HG03135 (cell line): Measurements from ENCODE around the gene RTF2.
A peak's percentile ranks its signal among the peaks of the same experiment; 100 is the strongest.

ENCODE experiments used
- ATAC-seq: cut with Tn5 transposase; IDR thresholded peaks from one replicate; pipeline ENCODE4 v1.9.1; 2021; ENCODE audit warnings: mild to moderate bottlenecking, moderate library complexity; ENCODE audit not compliant: unreplicated experiment

The RTF2 gene

DNA sequence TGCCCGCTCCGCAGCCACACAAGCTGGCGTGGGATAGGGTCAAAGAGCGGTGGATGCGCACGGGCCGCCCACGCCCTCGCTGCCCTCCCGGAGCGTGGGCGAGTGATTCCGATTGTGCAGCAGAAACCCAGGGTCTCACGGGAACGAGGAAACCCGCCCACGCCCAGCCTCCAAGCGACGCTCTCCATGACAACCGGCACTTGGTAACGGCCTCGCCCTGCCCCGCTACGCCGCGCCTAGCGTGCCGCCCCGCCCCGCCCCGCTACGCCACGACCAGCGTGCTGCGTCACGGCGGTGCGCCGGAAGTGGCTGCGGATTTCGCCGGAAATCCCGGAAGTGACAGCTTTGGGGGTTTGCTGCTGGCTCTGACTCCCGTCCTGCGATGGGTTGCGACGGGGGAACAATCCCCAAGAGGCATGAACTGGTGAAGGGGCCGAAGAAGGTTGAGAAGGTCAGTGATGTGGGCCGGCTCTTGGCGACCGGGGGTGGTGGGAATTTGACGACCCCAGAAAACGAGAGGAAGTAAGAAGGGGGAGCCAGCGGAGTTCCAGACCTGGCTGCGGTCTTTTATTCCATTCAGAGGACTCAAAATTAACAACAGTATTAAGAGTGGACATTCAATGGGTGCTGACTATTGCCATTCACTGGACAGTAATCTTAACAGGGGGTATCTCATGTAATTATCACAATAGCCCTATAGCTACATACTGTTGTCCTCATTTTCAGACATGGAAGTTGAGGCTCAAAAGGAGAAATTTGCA is at the start of gene RTF2:
RTF2 (plus strand) TSS at position 312 of the 761 bp plus-strand sequence; CDS start at position 383, 71 bp downstream.
- peak; percentile 97 for ATAC-seq

DNA sequence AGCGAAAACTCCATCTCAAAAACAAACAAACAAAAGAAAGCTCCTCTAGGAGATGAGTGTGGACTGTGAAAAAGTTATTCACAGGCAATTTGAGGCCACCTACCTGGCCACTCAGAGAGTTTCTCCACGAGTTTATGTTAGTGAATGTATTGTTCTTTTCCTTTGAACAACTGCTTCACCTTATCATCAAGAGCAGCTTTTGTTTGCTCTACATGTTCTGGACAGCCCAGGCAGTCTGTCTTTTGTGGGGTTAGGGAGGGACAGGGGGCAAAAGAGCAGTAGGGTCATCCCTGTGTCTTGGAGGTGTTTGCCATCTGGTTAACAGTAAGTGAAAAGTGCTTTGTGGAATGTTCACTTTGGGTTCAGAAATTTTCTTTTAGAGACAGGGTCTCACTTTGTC is 48.4 kb upstream of the RTF2 start:
- ATAC-seq = no peak

DNA sequence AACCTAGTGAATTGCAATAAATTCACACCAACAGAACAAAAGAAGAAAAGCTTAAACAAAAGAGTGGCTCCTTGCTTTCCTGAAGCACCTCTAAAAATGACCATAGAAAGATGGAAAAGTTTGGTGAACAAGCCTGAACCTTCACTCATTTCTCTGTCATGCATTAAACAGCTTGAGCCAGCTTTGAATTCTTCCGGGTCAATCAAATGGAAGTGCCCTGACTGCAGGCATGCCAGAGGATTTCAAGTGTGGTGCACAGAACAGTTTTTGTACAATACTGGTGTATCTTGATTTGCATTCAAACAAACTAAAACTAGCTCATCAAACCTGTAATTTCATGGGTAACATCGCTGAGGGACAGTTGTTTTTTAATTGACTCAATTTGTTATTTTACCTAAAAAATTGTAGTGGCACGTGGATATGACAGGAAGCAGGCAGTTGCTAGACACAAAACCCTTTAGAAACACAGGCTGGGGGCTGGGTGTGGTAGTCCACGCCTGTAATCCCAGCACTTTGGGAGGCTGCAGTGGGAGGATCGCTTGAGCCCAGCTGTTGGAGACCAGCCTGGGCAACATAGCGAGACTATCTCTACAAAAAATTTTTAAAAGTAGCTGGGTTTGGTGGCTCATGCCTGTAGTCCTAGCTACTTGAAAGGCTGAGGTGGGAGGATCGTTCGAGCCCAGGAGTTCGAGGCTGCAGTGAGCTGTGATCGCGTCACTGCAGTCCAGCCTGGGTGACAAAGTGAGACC is 47.3 kb upstream of the RTF2 start:
- no peak for ATAC-seq

GRCh38 chr20:56422076-56422823 is 46.2 kb upstream of the RTF2 start:
- no peak for ATAC-seq

GRCh38 chr20:56422824-56423189 is 45.6 kb upstream of the RTF2 start:
- ATAC-seq = no peak

GRCh38 chr20:56423211-56423610 is 45.2 kb upstream of the RTF2 start:
- no peak for ATAC-seq

DNA sequence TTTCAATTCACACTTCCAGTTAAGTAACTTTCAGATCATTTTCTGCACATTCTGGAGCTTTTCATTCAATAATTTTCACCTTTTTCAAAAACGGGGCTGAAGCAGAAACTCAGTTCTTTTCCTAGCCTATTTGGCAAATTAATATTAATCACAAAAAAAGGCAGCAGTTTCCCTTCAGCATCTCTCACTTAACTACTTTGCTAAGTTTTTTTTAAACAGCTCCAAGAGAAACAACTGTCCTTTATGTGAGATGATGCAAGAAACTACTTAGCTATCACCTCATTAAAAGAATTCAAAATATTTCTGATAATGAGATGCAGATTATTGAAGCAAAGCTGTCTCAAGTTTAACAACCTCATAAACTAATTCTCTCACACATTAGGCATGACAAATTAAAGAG is 44.5 kb upstream of the RTF2 start:
- ATAC-seq = no peak

- ATAC-seq = no peak
Measured at GRCh38 chr20:56424931-56425330, 43.5 kb upstream of the RTF2 start.

GRCh38 chr20:56426026-56426425 is 42.4 kb upstream of the RTF2 start:
- no peak for ATAC-seq

DNA sequence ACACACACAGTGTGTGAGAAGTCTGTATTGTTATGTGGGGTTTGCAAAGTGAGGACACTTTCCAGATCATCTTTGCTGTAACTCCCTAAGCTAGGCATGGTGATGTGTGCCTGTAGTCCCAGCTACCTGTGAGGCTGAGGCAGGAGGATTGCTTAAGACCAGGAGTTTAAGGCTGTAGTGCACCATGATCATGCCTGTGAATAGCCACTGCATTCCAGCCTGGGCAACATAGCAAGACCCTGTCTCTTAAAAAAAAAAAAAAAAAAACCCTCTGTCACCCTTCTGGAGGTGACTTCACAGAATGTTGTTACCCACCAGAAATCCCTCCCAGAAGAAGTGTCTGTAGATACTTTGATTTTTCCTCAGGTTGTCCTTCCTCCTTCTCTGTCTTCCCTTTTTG is 41.5 kb upstream of the RTF2 start:
- no peak for ATAC-seq

DNA sequence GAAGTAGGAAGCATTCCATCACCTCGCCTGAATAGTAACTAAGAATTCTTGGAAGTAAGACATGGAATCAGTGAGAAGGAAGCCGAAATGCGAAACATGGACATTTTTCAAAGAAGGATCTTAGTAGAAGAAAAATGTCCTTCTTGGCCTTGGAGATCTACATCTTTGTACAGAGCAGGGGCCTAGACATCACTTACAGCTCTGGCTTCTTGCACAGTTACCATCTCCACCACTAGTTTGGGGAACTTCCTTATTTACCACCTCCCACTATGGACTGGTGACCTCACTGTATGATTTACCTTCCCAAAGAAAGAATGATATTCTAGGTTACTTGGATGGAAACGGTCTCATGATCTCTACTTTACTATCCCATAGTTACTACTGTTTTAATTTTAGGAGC is 40.6 kb upstream of the RTF2 start:
- ATAC-seq = no peak

- ATAC-seq = no peak
Measured at GRCh38 chr20:56428410-56428809, 40.0 kb upstream of the RTF2 start.

- ATAC-seq = no peak
Measured at GRCh38 chr20:56428881-56429280, 39.5 kb upstream of the RTF2 start.

DNA sequence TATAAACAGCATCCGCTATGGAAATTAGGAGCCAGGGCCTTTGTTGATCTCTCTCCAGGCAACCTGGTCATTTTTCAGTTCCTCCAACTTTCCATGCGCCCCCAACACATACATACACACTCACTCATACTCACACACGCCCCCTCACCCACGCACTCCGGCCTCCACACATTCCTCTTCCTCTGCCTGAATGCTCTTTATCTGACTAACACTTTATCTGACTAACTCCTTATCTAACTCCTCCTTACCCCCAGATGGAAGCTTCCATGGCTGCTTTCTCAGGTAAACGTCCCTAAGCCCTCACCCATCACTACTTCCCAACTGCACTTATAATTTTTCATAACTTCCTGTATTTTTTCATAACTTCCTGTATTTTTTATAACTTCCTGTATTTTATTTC is 38.9 kb upstream of the RTF2 start:
- no peak for ATAC-seq

GRCh38 chr20:56429941-56430340 is 38.5 kb upstream of the RTF2 start:
- ATAC-seq = no peak

DNA sequence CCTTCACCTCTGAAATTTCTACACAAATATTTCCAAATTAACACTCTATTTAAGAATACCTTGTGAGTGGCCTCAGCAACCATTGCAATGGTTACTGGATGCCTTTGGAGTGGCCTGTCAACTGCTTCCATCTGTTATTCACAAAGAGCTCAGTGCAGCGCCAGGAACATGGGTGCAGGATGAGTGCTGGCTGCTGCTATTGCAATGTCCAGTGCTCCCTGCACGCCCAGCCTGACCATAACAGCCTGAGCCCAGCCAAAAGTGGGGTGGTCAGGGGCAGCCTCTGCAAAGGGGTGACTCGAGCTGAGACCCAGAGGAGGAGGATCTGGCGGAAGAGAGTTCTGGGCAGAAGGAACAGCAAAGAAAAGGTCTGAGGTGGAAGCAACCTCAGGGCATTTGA is 38.0 kb upstream of the RTF2 start:
- no peak for ATAC-seq

- no peak for ATAC-seq
Measured at GRCh38 chr20:56430957-56431356, 37.5 kb upstream of the RTF2 start.

GRCh38 chr20:56431471-56431870 is 37.0 kb upstream of the RTF2 start:
- ATAC-seq = no peak

DNA sequence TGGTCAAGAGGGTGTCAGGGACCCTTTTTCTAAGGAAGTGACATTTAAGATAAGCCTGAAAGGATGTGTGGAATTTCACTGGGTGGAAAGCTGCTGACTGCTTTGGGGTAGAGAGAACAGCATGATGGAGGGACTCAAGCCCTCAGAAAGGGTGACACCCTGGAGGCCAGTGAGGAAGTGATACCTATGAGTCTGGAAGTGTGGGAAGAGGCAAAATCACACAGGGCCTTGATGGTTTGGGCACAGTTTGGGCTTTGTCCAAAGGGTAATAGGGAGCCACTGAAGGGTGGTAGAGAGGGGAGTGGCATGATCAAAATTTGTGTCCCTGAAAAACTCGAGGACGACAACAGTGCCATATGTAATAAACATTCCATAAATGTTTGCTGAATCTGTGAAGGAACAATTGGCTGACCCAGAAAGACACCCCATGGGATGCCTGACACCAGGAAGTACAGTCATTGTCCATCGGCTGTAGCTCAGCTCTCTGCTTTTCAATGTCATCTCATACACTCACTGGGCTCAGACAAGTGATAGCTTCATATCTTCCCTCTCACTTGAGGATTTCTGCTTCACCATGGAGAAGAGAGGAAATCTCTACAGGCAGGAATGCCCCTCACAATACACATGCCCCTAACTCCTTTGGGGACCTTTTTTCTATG is 35.1 kb upstream of the RTF2 start:
- ATAC-seq = no peak

GRCh38 chr20:56433880-56434255 is 34.6 kb upstream of the RTF2 start:
- no peak for ATAC-seq

- ATAC-seq = no peak
Measured at GRCh38 chr20:56437196-56437960, 31.0 kb upstream of the RTF2 start.
